Smooth muscle cell (in vitro differentiated cells): ENCODE measurements around the gene GH1. TPM values are rescaled to one million over a fixed set of nuclear protein-coding genes. Genes with fewer than 3 reads are reported as not detected.
"Not testable (repeated sequence)": the region's sequence is repeated elsewhere in the genome, so short reads cannot be mapped to it uniquely, and the experiment has no call there.

ENCODE experiments used
- DNase-seq: peaks from one replicate; lab custom pipeline; 2025; ENCODE audit not compliant: unreplicated experiment; lab: John Stamatoyannopoulos, UW
- H2AFZ ChIP-seq: fragments of 200-600 bp; sonication (generic); 2 replicates; pipeline ENCODE4 v1.6.0; 2016; ENCODE audit warnings: antibody characterized with exemption, low read depth, mild to moderate bottlenecking
- H3F3A ChIP-seq: fragments of 200-600 bp; sonication (generic); 2 replicates; pipeline ENCODE4 v1.6.0; 2017; ENCODE audit warnings: antibody characterized with exemption, low read depth
- H3K27ac ChIP-seq: fragments of 200-600 bp; sonication (generic); 2 replicates; pipeline ENCODE4 v1.5.1; 2016; ENCODE audit warnings: low read depth, mild to moderate bottlenecking
- H3K27me3 ChIP-seq: fragments of 200-600 bp; sonication (generic); 2 replicates; pipeline ENCODE4 v1.6.1; 2016; ENCODE audit warnings: low read depth, mild to moderate bottlenecking
- H3K36me3 ChIP-seq: fragments of 200-600 bp; sonication (generic); 2 replicates; pipeline ENCODE4 v1.5.1; 2016; ENCODE audit warnings: low read depth
- H3K4me1 ChIP-seq: fragments of 200-600 bp; sonication (generic); 2 replicates; pipeline ENCODE4 v1.5.1; 2016; ENCODE audit warnings: low read depth
- H3K4me2 ChIP-seq: fragments of 200-600 bp; sonication (generic); 2 replicates; pipeline ENCODE4 v1.6.0; 2016; ENCODE audit warnings: mild to moderate bottlenecking
- H3K4me3 ChIP-seq: fragments of 200-600 bp; sonication (generic); 2 replicates; pipeline ENCODE4 v1.5.1; 2016; ENCODE audit warnings: mild to moderate bottlenecking
- H3K79me2 ChIP-seq: fragments of 200-600 bp; sonication (generic); 2 replicates; pipeline ENCODE4 v1.6.0; 2016; ENCODE audit warnings: low read depth, mild to moderate bottlenecking
- H3K9ac ChIP-seq: fragments of 200-600 bp; sonication (generic); 2 replicates; pipeline ENCODE4 v1.6.0; 2016; ENCODE audit warnings: low read depth
- H3K9me3 ChIP-seq: fragments of 200-600 bp; sonication (generic); replicated peaks from 2 replicates; pipeline ENCODE4 v1.5.1; 2016; ENCODE audit warnings: low read depth
- H4K20me1 ChIP-seq: fragments of 200-600 bp; sonication (generic); 2 replicates; pipeline ENCODE4 v1.6.0; 2016; ENCODE audit warnings: low read depth
- CTCF ChIP-seq: fragments of 200-600 bp; sonication (generic); IDR thresholded peaks from 2 replicates; pipeline ENCODE4 v1.5.1; 2017; ENCODE audit warnings: borderline replicate concordance, mild to moderate bottlenecking, antibody characterized with exemption; ENCODE audit not compliant: insufficient read depth, poor library complexity, severe bottlenecking
- WGBS: methylation state at CpG from one replicate; pipeline ENCODE4 v1.1.7; 2016; ENCODE audit warnings: low lambda C conversion rate; 5-methylcytosine and 5-hydroxymethylcytosine counted together
- polyA plus RNA-seq: library from polyadenylated mRNA; unstranded; fragments of >200 nt; fragmentation: Nextera tagmentation; extraction: Ambion mirVana; gene quantifications from 2 replicates; pipeline ENCODE4 v1.2.1, GENCODE V29; 2016
- total RNA-seq: library from RNA; depleted of rRNA; stranded (reverse); fragments of >200 nt; gene quantifications from 2 replicates; pipeline ENCODE4 v1.2.3, GENCODE V29; 2014

GH1 gene
- total RNA-seq: not detected in 2 replicates
- not detected in 2 replicates for polyA plus RNA-seq

- 53% methylated on average over 9 of the region's 10 CpGs for WGBS
- not testable (repeated sequence) for H3K36me3 ChIP-seq, H3K4me2 ChIP-seq, H3K27me3 ChIP-seq, H3K79me2 ChIP-seq, H2AFZ ChIP-seq, H4K20me1 ChIP-seq, DNase-seq, H3K4me1 ChIP-seq, H3K27ac ChIP-seq, H3K4me3 ChIP-seq, H3K9ac ChIP-seq, H3K9me3 ChIP-seq, H3F3A ChIP-seq
These were observed at the start of gene GH1 for GRCh38 chr17:63918789-63919305. TSS of gene GH1 (minus strand) at chr17:63918839. CDS start at chr17:63918776, 63 bp downstream.

DNA sequence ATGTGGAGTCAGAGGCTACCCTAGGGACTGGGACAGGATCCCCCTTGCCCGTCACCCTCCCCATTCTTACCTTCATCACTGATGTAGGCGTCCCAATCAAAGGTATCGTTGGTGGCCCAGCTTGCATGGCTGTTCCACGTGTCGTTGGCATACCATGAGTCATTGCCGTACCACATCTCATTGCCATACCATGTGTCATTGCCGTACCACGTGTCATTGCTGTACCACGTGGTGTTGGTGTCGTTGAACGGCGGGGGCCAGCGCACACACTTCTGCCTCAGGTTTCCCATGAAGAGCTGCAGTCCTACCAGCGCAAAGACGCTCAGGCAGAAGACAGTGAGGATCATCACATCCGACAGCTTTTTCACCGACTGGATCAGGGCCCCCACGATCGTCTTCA lies 49.3 kb upstream of the GH1 start:
- H3K79me2 ChIP-seq: no peaks in the 10 kb centered on the region
- no peak overlapping the region for H3K4me3 ChIP-seq
- no peak for TF ChIP-seq CTCF
- H4K20me1 ChIP-seq: no peaks in the 10 kb centered on the region
- H3K4me2 ChIP-seq: no peak overlapping the region
- no peak for DNase-seq
- no peaks in the 10 kb centered on the region for H3K36me3 ChIP-seq
- H3K27ac ChIP-seq: no peak overlapping the region
- H2AFZ ChIP-seq: no peak overlapping the region
- no peak overlapping the region for H3K9ac ChIP-seq
- no peaks in the 10 kb centered on the region for H3F3A ChIP-seq
- H3K4me1 ChIP-seq: no peaks in the 10 kb centered on the region
- WGBS: 93% methylated on average over 19 of the region's 19 CpGs
- no peaks in the 10 kb centered on the region for H3K9me3 ChIP-seq
- no peaks in the 10 kb centered on the region for H3K27me3 ChIP-seq

GRCh38 chr17:63966646-63967264 lies 48.1 kb upstream of the GH1 start:
- no peak overlapping the region for H2AFZ ChIP-seq

DNA sequence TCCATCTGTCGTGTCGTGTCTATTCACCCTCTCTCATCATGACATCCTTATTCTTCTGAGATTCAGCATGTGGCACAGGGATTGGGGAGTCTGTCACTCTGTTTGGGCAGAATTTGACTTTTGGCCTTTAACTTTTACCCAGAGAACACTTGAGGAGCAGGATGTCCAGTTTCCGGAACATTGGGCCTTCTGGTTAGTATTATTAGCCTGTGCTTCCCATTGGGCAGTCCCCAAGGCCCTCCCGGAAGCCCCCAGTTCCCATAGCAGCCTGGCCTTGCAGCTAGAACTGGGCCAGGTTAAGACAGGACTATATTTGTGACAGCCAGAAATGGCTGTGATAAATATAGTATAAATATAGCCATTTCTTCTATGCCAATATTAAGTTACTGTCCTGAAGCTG lies 44.5 kb upstream of the GH1 start:
- Histone ChIP-seq H3F3A (no peaks in the 10 kb centered on the region), H3K79me2 (no peaks in the 10 kb centered on the region), H3K9ac (no peak overlapping the region), H3K4me1 (no peaks in the 10 kb centered on the region), H4K20me1 (no peaks in the 10 kb centered on the region), H3K36me3 (no peaks in the 10 kb centered on the region), H2AFZ (no peak overlapping the region), H3K27ac (no peak overlapping the region), H3K9me3 (no peaks in the 10 kb centered on the region), H3K27me3 (no peaks in the 10 kb centered on the region), H3K4me2 (no peak overlapping the region), H3K4me3 (no peak overlapping the region)
- 97% methylated on average over 4 of the region's 4 CpGs for WGBS
- DNase-seq: no peak
- no peak for TF ChIP-seq CTCF

More at GRCh38 chr17:63966646-63967264, 48.1 kb upstream of the GH1 start:
- no peak for DNase-seq
- Histone ChIP-seq H3K79me2 (no peaks in the 10 kb centered on the region), H3K36me3 (no peaks in the 10 kb centered on the region), H3K27me3 (no peaks in the 10 kb centered on the region), H3K9ac (no peak overlapping the region), H3F3A (no peaks in the 10 kb centered on the region), H3K4me3 (no peak overlapping the region), H3K9me3 (no peaks in the 10 kb centered on the region), H3K27ac (no peak overlapping the region), H3K4me2 (no peak overlapping the region), H3K4me1 (no peaks in the 10 kb centered on the region), H4K20me1 (no peaks in the 10 kb centered on the region)
- no peak for TF ChIP-seq CTCF
- WGBS: 91% methylated on average over 11 of the region's 11 CpGs
